DMS53 treated with DMSO at 0.1 percent for 48 hours (cell line): ENCODE data around the gene RNF144B.

Source experiments
- DNase-seq: peaks from one replicate; lab custom pipeline; 2025; ENCODE audit not compliant: unreplicated experiment; lab: John Stamatoyannopoulos, UW

The RNF144B gene

GRCh38 chr6:18507561-18507960 is 120.4 kb downstream of the RNF144B start:
- no peak for DNase-seq

GRCh38 chr6:18509871-18510643 is 122.9 kb downstream of the RNF144B start:
- DNase-seq, result no peak

- DNase-seq, result no peak
Measured at GRCh38 chr6:18510644-18511033, 123.5 kb downstream of the RNF144B start.

GRCh38 chr6:18511211-18511610 is 124.1 kb downstream of the RNF144B start:
- DNase-seq, result no peak

GRCh38 chr6:18513253-18513798 is 126.2 kb downstream of the RNF144B start:
- DNase-seq, result no peak

GRCh38 chr6:18514180-18514579 is 127.0 kb downstream of the RNF144B start:
- DNase-seq, result no peak

GRCh38 chr6:18515767-18516166 is 128.6 kb downstream of the RNF144B start:
- no peak for DNase-seq
